Measurements from ENCODE around the gene THSD7B.

DNA sequence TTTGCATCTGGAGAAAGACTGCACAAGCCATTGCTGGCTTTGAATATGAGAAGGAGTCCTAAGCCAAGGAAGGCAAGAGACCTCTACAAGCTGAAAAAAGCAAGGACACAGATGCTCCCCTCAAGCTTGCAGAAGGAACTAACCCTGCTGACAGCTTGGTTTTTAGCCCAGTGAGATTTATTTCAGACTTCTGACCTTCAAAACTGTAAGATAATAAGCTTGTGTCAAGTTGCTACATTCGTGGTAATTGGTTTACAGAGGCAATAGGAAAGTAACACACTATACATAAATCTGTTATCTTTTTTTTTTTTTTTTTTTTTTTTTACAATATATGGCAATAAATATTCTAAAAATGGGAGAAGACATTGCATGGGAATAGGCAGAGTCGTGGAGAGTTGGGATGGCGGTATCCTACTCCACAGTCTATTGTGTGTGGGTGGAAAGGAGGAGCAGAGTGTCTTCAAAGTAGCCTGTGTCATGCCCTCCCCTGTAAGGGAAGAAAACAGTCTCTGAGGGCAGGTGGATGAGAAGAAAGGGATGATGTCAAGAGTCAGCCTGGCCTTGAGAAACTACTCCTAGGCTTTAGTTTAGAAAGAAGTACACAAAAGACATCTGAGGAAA, 196.9 kb downstream of the THSD7B start:
- no peak for TF ChIP-seq KAT2A (conservative IDR thresholded peaks at IDR 0.05; ENCODE audit: control insufficient read depth, low read depth, low read length)
- TF ChIP-seq SMC3 (IDR thresholded peaks at IDR 0.05; ENCODE audit: borderline replicate concordance, low read length) = no peak
- no peak for TF ChIP-seq POLR2A (IDR thresholded peaks at IDR 0.05; ENCODE audit: low read depth, low read length)
- TF ChIP-seq EED (IDR thresholded peaks at IDR 0.05; ENCODE audit: low read depth) = no peak
- TF ChIP-seq YBX1 (IDR thresholded peaks at IDR 0.05) = no peak
- TF ChIP-seq RAD21 (IDR thresholded peaks at IDR 0.05; ENCODE audit: insufficient read depth, low read depth, low read length) = no peak
- TF ChIP-seq, protein P1, sequence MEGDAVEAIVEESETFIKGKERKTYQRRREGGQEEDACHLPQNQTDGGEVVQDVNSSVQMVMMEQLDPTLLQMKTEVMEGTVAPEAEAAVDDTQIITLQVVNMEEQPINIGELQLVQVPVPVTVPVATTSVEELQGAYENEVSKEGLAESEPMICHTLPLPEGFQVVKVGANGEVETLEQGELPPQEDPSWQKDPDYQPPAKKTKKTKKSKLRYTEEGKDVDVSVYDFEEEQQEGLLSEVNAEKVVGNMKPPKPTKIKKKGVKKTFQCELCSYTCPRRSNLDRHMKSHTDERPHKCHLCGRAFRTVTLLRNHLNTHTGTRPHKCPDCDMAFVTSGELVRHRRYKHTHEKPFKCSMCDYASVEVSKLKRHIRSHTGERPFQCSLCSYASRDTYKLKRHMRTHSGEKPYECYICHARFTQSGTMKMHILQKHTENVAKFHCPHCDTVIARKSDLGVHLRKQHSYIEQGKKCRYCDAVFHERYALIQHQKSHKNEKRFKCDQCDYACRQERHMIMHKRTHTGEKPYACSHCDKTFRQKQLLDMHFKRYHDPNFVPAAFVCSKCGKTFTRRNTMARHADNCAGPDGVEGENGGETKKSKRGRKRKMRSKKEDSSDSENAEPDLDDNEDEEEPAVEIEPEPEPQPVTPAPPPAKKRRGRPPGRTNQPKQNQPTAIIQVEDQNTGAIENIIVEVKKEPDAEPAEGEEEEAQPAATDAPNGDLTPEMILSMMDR (IDR thresholded peaks at IDR 0.05 in 2 of 3, conservative IDR thresholded peaks at IDR 0.05 in 1 of 3; ENCODE audit: control insufficient read depth in 2 of 3, extremely low read depth in 1 of 3, insufficient read depth in 1 of 3, low read depth in 3 of 3, low read length in 3 of 3) = no peak
- TF ChIP-seq HCFC1 (IDR thresholded peaks at IDR 0.05; ENCODE audit: low read length) = no peak
- TF ChIP-seq CEBPB (IDR thresholded peaks at IDR 0.05; ENCODE audit: borderline replicate concordance in 1 of 2, low read depth in 2 of 2, low read length in 2 of 2) = no peak
- TF ChIP-seq EP300 (IDR thresholded peaks at IDR 0.05; ENCODE audit: borderline replicate concordance in 1 of 2, control insufficient read depth in 1 of 2, low read depth in 2 of 2, low read length in 2 of 2) = no peak
- TF ChIP-seq, protein P2, sequence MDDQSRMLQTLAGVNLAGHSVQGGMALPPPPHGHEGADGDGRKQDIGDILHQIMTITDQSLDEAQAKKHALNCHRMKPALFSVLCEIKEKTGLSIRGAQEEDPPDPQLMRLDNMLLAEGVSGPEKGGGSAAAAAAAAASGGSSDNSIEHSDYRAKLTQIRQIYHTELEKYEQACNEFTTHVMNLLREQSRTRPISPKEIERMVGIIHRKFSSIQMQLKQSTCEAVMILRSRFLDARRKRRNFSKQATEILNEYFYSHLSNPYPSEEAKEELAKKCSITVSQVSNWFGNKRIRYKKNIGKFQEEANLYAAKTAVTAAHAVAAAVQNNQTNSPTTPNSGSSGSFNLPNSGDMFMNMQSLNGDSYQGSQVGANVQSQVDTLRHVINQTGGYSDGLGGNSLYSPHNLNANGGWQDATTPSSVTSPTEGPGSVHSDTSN (IDR thresholded peaks at IDR 0.05; ENCODE audit: insufficient replicate concordance, low read depth, low read length) = no peak
- no peak for TF ChIP-seq YY1 (IDR thresholded peaks at IDR 0.05; ENCODE audit: low read depth, low read length)
- TF ChIP-seq, protein P3, sequence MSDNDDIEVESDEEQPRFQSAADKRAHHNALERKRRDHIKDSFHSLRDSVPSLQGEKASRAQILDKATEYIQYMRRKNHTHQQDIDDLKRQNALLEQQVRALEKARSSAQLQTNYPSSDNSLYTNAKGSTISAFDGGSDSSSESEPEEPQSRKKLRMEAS (IDR thresholded peaks at IDR 0.05; ENCODE audit: low read depth, low read length) = no peak
